ENCODE data around the gene SORCS2. TPM values are rescaled to one million over a fixed set of nuclear protein-coding genes. Genes with fewer than 3 reads are reported as not detected.
A peak's percentile ranks its signal among the peaks of the same experiment; 100 is the strongest.

SORCS2 gene
- total and polyA plus RNA-seq, 12 donors, result 0.67 to 15.5 (median 1.3) TPM

DNA sequence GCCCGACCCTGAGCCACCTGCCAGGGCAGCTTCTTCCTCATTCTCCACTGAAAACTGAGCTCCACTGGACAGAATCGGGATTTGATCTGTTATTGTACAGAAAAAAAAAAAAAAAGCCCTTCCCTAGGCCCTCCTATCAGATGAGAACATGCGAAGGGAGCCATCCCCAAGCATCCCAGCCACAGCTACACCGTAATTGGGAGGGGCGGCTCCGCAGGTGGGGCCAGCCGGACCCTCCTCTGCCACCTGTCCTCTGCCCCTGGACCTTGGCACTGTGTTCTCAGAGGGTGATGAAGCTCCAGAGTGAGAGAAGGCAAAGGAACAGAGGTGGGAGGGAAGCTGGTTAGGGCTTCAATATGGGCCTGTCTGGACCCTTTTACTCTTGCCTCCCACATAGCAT, 482.4 kb downstream of the SORCS2 start:
- Histone ChIP-seq H3K4me1 (replicated peaks in 1 of 2) (no peaks in the 10 kb centered on the region), H3K27me3 (peaks cover 3% of the 10 kb centered on the region), H3K36me3 (replicated peaks in 1 of 2) (no peaks in the 10 kb centered on the region), H3K9me3 (replicated peaks in 1 of 3) (no peaks in the 10 kb centered on the region), H3K4me3 (no peak overlapping the region), H3K27ac (no peak overlapping the region)
- intact Hi-C loops (cut with DNase I), result no loop called here
- no peak for DNase-seq
- TF ChIP-seq, protein P1, sequence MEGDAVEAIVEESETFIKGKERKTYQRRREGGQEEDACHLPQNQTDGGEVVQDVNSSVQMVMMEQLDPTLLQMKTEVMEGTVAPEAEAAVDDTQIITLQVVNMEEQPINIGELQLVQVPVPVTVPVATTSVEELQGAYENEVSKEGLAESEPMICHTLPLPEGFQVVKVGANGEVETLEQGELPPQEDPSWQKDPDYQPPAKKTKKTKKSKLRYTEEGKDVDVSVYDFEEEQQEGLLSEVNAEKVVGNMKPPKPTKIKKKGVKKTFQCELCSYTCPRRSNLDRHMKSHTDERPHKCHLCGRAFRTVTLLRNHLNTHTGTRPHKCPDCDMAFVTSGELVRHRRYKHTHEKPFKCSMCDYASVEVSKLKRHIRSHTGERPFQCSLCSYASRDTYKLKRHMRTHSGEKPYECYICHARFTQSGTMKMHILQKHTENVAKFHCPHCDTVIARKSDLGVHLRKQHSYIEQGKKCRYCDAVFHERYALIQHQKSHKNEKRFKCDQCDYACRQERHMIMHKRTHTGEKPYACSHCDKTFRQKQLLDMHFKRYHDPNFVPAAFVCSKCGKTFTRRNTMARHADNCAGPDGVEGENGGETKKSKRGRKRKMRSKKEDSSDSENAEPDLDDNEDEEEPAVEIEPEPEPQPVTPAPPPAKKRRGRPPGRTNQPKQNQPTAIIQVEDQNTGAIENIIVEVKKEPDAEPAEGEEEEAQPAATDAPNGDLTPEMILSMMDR (IDR thresholded peaks at IDR 0.05), result no peak
- TF ChIP-seq POLR2A (IDR thresholded peaks at IDR 0.05), result no peak
- 69 to 77% (median 74%) methylated on average over 7 of the region's 7 CpGs for WGBS, 4 donors

DNA sequence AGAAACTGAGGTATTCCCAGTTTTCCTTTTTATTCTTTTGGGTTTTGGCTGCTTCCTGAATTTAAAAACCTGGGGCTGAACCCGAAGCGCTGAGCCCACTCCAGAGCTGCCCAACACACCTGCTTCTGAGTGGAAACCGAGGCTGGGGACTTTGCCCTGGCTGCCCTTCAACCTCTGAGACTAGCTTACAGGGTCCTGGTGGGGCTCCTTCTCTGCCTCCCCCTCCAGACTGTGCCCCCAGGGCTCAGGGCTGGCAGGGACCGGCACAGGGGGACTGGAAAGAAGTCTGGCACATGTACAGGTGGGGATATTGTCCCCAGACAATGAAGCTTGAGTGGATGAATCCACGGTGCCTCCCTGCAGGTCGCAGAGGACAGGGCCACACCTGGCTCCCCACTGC, 482.8 kb downstream of the SORCS2 start:
- TF ChIP-seq POLR2A (IDR thresholded peaks at IDR 0.05), result no peak
- TF ChIP-seq, protein P1 (IDR thresholded peaks at IDR 0.05), result no peak
- H3K4me3 ChIP-seq, result no peak overlapping the region
- H3K27me3 ChIP-seq, result peaks cover 3% of the 10 kb centered on the region
- H3K27ac ChIP-seq, result no peak overlapping the region
- no peaks in the 10 kb centered on the region for H3K36me3 ChIP-seq (replicated peaks in 1 of 2)
- 64 to 95% (median 76%) methylated on average over 3 to 6 of the region's 6 CpGs for WGBS, 4 donors
- DNase-seq, result no peak
- H3K9me3 ChIP-seq (replicated peaks in 1 of 3), result no peaks in the 10 kb centered on the region
- H3K4me1 ChIP-seq (replicated peaks in 1 of 2), result no peaks in the 10 kb centered on the region
- intact Hi-C loops (cut with DNase I), result no loop called here

DNA sequence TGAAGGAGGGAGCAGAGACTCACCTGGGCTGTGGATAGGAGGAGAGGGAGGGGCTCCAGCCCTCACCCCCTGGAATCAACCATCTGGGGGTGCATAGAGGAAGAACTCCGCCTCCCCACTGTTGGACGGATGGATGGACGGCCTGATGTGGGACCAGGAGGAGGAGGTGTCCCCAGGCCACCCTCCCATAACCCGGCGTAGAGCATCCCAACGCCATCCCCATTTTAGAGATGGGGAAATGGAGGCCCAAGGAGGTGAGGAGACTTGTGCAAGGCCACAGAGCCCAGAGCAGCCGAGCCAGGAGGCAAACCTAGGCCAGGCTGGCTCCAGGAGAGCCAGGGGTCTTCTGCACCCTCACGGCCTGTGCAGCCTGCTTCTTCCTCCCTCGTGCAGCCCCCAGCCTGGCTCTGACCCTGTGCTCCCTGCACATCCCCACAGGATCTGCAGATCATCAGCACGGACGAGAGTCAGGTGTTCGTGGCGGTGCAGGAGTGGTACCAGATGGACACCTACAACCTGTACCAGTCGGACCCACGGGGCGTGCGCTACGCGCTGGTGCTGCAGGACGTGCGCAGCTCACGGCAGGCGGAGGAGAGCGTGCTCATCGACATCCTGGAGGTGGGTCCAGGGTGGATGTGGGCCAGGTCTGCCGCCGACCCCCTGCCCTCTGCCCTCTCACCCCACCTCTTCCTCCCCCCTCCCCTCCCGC, 483.4 kb downstream of the SORCS2 start:
- intact Hi-C loops (cut with DNase I), result no loop called here
- TF ChIP-seq, protein P1 (IDR thresholded peaks at IDR 0.05), result no peak
- TF ChIP-seq POLR2A (IDR thresholded peaks at IDR 0.05), result no peak

DNA sequence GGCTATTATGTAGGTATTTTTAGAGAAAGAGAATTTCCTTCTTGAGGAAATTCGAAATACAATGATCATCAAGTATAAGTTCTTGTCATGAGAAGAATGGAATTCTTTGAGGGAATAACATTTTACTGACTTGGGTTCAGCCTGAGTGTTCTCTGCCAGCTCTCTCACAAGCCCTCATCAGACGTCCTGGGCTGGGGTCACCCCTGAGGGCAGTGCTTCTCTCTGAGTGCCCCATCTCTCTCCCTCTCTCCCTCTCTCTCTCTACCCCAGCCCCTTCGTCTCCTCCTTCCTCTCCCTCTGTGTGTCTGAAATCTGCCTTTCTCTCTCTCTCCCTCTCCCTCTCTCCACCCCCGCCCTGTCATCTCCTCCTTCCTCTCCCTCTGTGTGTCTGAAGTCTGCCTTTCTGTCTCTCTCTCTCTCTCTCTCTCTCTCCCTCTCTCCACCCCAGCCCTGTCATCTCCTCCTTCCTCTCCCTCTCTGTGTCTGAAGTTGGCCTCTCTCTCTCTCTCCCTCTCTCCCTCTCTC, 484.1 kb downstream of the SORCS2 start:
- intact Hi-C loops (cut with DNase I), result no loop called here
- no peak overlapping the region for H3K27ac ChIP-seq
- TF ChIP-seq POLR2A (IDR thresholded peaks at IDR 0.05), result no peak
- TF ChIP-seq, protein P1 (IDR thresholded peaks at IDR 0.05), result no peak
- DNase-seq, result no peak
- WGBS, 4 donors, result 29 to 45% (median 42%) methylated on average over 3 to 4 of the region's 4 CpGs
- no peaks in the 10 kb centered on the region for H3K4me1 ChIP-seq (replicated peaks in 1 of 2)
- H3K27me3 ChIP-seq, result peaks cover 3% of the 10 kb centered on the region
- no peak overlapping the region for H3K4me3 ChIP-seq
- no peaks in the 10 kb centered on the region for H3K9me3 ChIP-seq (replicated peaks in 1 of 3)
- no peaks in the 10 kb centered on the region for H3K36me3 ChIP-seq (replicated peaks in 1 of 2)

More for the DNA sequence above, 483.4 kb downstream of the SORCS2 start:
- Histone ChIP-seq H3K9me3 (replicated peaks in 1 of 3) (no peaks in the 10 kb centered on the region), H3K36me3 (replicated peaks in 1 of 2) (no peaks in the 10 kb centered on the region), H3K27ac (peak overlapping the region in 1 of 5 donors; percentile 27), H3K27me3 (peaks cover 3% of the 10 kb centered on the region), H3K4me3 (no peak overlapping the region), H3K4me1 (replicated peaks in 1 of 2) (no peaks in the 10 kb centered on the region)
- DNase-seq, result no peak
- 81 to 90% (median 85%) methylated on average over 17 to 28 of the region's 28 CpGs for WGBS, 4 donors
